Measurements from ENCODE around the gene CNNM4.

Gene CNNM4

GRCh38 chr2:96839875-96840850 is 79.5 kb downstream of the CNNM4 start:
- Histone ChIP-seq H3K36me3 (replicated peaks; ENCODE audit: low read depth, low read length) (peaks cover 4% of the 10 kb centered on the region), H2AFZ (ENCODE audit: low read depth, low read length) (no peak overlapping the region), H4K20me1 (ENCODE audit: insufficient read depth, low read length) (no peaks in the 10 kb centered on the region), H3K4me3 (ENCODE audit: low read length) (no peak overlapping the region), H3K79me2 (ENCODE audit: low read length) (no peaks in the 10 kb centered on the region), H3K4me1 (ENCODE audit: low read length) (no peaks in the 10 kb centered on the region), H3K9ac (ENCODE audit: low read length) (no peak overlapping the region), H3K27ac (ENCODE audit: low read length) (no peak overlapping the region), H3K4me2 (ENCODE audit: low read length) (no peak overlapping the region), H3K9me3 (ENCODE audit: insufficient read depth, low read length) (no peaks in the 10 kb centered on the region), H3K27me3 (ENCODE audit: low read depth, low read length) (no peaks in the 10 kb centered on the region)
- TF ChIP-seq EZH2phosphoT487 (IDR thresholded peaks at IDR 0.05; ENCODE audit: low read depth) (no peak), CTCF (IDR thresholded peaks at IDR 0.05; ENCODE audit: low read depth, low read length) (no peak)

- no peak for TF ChIP-seq EZH2phosphoT487 (IDR thresholded peaks at IDR 0.05; ENCODE audit: low read depth)
- TF ChIP-seq CTCF (IDR thresholded peaks at IDR 0.05; ENCODE audit: low read depth, low read length): no peak
- H3K4me2 ChIP-seq (ENCODE audit: low read length): no peak overlapping the region
These were observed 81.2 kb downstream of the CNNM4 start for GRCh38 chr2:96841701-96842495.

GRCh38 chr2:96842600-96842999 is 81.9 kb downstream of the CNNM4 start:
- Histone ChIP-seq H2AFZ (ENCODE audit: low read depth, low read length) (no peak overlapping the region), H3K9me3 (ENCODE audit: insufficient read depth, low read length) (no peaks in the 10 kb centered on the region), H3K79me2 (ENCODE audit: low read length) (no peaks in the 10 kb centered on the region), H4K20me1 (ENCODE audit: insufficient read depth, low read length) (no peaks in the 10 kb centered on the region), H3K4me3 (ENCODE audit: low read length) (no peak overlapping the region), H3K9ac (ENCODE audit: low read length) (no peak overlapping the region), H3K4me1 (ENCODE audit: low read length) (no peaks in the 10 kb centered on the region), H3K27me3 (ENCODE audit: low read depth, low read length) (no peaks in the 10 kb centered on the region), H3K4me2 (ENCODE audit: low read length) (no peak overlapping the region), H3K36me3 (replicated peaks; ENCODE audit: low read depth, low read length) (no peaks in the 10 kb centered on the region), H3K27ac (ENCODE audit: low read length) (no peak overlapping the region)
- TF ChIP-seq CTCF (IDR thresholded peaks at IDR 0.05; ENCODE audit: low read depth, low read length) (no peak), EZH2phosphoT487 (IDR thresholded peaks at IDR 0.05; ENCODE audit: low read depth) (no peak)

More at GRCh38 chr2:96841701-96842495, 81.2 kb downstream of the CNNM4 start:
- Histone ChIP-seq H3K4me1 (ENCODE audit: low read length) (no peaks in the 10 kb centered on the region), H4K20me1 (ENCODE audit: insufficient read depth, low read length) (no peaks in the 10 kb centered on the region), H2AFZ (ENCODE audit: low read depth, low read length) (no peak overlapping the region), H3K9me3 (ENCODE audit: insufficient read depth, low read length) (no peaks in the 10 kb centered on the region), H3K9ac (ENCODE audit: low read length) (no peak overlapping the region), H3K79me2 (ENCODE audit: low read length) (no peaks in the 10 kb centered on the region), H3K27ac (ENCODE audit: low read length) (no peak overlapping the region), H3K27me3 (ENCODE audit: low read depth, low read length) (no peaks in the 10 kb centered on the region), H3K4me3 (ENCODE audit: low read length) (no peak overlapping the region), H3K36me3 (replicated peaks; ENCODE audit: low read depth, low read length) (peaks cover 4% of the 10 kb centered on the region)

Data from OCI-LY3 (cell line).